ENCODE measurements around the gene TBC1D7.
A peak's percentile ranks its signal among the peaks of the same experiment; 100 is the strongest.

Gene TBC1D7

DNA sequence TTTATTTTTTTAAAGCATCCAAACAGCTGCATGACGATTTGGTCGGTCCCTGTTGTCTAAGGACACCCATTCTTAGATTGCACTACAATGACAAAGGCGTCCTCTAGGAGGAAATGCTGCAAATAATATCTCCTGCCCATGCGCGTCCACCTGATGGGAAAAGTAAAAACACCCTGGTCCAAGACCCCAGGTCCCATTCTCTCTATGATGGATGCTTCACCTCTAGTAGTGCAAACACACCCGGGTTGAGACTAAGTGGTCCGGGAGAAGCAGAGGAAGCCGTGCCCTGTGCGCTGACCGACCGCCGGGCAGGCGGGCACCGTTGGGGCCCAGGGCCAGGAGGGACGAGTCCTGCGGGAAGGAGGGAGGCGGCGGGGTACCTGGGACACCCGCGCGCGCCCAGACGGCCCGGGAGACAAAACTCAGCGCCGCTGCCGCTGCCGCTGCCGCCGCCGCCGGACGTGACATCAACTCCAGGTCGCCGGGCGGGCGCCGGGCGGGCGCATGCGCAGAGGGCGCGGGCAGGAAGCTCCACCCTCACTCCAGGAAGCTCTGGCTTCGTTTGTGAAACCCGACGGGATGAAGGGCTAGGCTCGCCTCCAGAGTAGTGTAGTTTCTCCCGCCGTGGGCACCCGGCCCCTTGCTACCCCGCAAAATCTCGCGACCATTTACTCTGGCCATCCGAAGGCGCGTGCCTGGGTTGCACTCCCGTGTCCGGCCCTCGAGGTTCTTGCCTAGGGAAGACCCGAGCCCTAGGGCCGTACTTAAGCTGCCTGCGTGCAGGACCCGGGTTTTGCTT is at the start of gene TBC1D7:
Gene TBC1D7 (minus strand): TSS at position 462 of the 799 bp plus-strand sequence. CDS start 1,639 bp downstream, outside the sequence.
- peak; percentile 75 to 90 (median 87) for DNase-seq

- no peak for DNase-seq
These were observed 48.9 kb upstream of the TBC1D7 start for GRCh38 chr6:13377054-13377758.

- no peak for DNase-seq
These were observed 47.1 kb upstream of the TBC1D7 start for GRCh38 chr6:13375360-13375878.

GRCh38 chr6:13373919-13374318 is 45.6 kb upstream of the TBC1D7 start:
- no peak for DNase-seq

DNA sequence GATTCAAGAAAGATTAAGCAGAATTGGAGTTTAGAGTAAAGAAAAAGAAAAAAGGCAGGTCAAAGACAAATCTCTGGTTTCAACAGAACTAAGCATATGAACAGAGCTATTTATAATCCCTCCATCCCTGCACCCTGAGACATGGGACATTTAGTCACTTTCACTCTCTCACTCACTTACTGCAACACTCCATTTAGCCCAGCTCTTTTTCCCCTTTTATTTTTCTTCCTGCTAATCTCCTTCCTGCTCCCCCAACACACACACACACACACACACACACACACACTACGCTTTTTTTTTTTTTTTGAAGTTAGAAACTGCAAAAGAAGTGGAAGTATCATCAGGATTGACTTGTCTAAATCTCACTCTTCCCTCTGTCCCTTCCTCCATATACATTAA is 45.1 kb upstream of the TBC1D7 start:
- DNase-seq: no peak

- no peak for DNase-seq
These were observed 44.6 kb upstream of the TBC1D7 start for GRCh38 chr6:13372688-13373487.

- no peak for DNase-seq
These were observed 43.7 kb upstream of the TBC1D7 start for GRCh38 chr6:13372076-13372475.

DNA sequence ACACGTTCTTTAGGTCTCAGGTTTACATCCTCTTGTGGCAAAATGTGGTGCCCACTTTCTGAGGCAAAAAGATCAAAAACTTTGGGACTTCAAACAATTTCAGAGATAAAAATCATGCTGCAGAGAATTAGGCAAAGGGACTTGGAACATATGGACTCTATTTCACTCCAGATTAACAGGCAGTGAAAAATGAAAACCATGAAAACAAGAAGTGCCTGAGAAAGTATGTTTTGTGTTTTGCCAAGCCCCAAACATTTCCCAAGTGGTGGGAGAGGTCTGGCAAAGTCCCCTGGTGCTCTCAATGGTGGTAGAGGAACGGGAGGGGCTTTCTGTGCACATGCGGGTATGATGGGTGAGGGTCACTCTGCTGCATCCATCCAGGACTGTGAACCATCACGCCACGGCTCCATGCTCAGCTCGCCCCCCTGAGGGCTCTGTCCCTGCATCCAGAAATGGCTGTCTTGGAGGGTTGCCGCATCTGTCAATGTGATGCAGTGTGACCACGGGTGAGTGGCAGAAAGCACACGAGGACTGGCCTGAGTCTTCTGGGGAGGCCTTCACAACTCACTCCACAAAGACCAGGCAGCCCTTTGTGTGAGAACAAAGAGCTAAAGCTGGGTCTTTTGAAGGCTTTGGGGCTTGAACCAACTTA is 43.2 kb upstream of the TBC1D7 start:
- no peak for DNase-seq

- DNase-seq: no peak
These were observed 42.3 kb upstream of the TBC1D7 start for GRCh38 chr6:13370623-13371022.

- no peak for DNase-seq
These were observed 41.3 kb upstream of the TBC1D7 start for GRCh38 chr6:13369591-13369990.

DNA sequence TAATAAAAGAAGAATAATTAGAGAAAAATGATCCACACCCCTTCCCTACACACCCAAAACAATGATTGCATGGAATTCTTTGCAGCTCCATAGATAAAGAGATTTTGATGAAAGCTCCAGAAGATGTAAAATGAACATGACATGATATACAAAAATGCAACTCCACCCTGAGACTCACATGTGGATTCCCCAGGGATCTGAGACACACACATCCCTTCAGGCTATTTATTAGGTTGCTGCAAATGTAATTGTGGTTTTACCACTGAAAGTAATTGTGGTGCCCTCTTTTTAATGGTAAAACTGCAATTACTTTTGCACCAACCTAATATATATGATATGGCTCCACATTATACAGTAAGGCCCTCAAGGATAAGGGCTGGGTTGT is 40.4 kb upstream of the TBC1D7 start:
- no peak for DNase-seq

- no peak for DNase-seq
These were observed 39.9 kb upstream of the TBC1D7 start for GRCh38 chr6:13368079-13368730.

DNA sequence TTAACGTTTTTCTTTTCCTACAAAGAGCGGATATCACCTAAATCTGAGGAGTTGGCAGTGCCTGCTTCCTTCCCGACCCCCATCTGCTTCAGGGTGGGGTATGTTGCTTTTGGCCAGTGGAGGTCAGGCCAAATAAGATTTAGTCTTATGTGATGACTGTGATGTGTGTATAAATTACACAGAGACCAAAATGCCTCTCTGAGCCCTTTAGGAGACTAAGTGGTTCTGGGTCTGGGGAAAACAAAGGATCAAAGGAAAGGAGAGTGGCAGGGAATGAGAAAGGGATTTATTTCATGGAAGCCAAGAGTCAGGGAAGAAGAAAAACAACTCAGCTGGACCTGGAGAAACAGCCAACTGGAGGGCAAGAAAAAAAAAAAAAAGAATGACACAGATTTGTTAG is 39.1 kb upstream of the TBC1D7 start:
- DNase-seq: no peak

DNA sequence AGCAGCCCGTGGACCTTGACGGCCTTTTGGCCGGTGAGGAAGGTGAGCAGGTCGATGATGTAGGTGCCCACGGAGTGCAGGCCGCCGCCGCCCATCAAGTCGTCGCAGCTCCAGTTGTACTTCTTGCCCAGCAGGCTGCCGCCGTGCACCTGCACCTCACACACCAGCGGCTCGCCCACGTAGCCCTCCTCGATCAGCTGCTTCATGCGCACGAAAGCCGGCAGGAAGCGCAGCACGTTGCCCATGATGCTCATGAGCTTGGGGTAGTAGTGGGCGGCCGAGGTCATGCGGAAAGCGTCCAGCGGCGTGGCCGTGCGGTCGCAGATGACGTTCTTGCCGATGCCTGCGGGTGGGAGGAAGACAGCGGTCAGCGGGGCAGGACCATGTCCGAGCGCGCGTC is 37.0 kb upstream of the TBC1D7 start:
- no peak for DNase-seq

GRCh38 chr6:13364842-13365241 is 36.5 kb upstream of the TBC1D7 start:
- no peak for DNase-seq

GRCh38 chr6:13362412-13362811 is 34.1 kb upstream of the TBC1D7 start:
- no peak for DNase-seq

- no peak for DNase-seq
These were observed 32.6 kb upstream of the TBC1D7 start for GRCh38 chr6:13360671-13361540.

- DNase-seq: no peak
These were observed 30.9 kb upstream of the TBC1D7 start for GRCh38 chr6:13359287-13359686.

GRCh38 chr6:13358511-13358910 is 30.2 kb upstream of the TBC1D7 start:
- DNase-seq: no peak

DNA sequence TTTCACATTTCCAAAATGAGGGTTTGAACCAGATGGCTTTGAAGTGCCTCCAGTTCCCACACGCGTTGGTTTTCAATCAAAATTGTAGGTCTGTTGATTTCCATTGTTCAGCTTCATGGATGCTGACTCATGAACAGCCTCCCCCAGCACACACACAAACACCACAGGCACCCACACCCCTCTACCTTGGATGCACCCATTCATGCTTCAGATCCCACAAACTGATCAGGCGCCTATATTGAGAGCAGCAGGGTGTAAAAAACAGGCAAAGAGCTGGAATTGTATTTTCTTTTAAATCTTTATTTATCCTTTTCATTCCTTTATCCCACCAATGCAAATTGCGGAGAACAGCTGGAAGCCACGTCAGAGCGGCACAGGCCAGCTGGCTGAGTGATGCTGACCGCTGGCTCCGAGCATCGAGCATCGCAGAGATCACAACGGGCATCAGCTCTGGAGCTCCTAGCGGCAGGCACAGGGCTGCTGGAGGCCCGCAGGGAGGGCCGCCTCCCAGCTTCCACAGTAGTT is 29.3 kb upstream of the TBC1D7 start:
- DNase-seq: no peak
